HepG2 (cell line): ENCODE measurements around the gene ATP7B. TPM values are rescaled to one million over a fixed set of nuclear protein-coding genes. Genes with fewer than 3 reads are reported as not detected.

ENCODE experiments used
- EHMT2 ChIP-seq: fragments of 200-600 bp; sonication (generic); IDR thresholded peaks from 2 replicates; pipeline ENCODE4 v1.7.0; 2017; ENCODE audit warnings: antibody characterized with exemption, low read depth, low read length, borderline replicate concordance
- FOXK2 ChIP-seq: fragments of 450-650 bp; IDR thresholded peaks from 2 replicates; pipeline ENCODE4 v1.6.1; 2016
- HNF4A ChIP-seq: sonication (generic); formaldehyde crosslinking; IDR thresholded peaks from 2 replicates; pipeline ENCODE4 v1.4.0; 2020; ENCODE audit warnings: missing genetic modification reagents
- JDP2 ChIP-seq: sonication (generic); formaldehyde crosslinking; IDR thresholded peaks from 2 replicates; pipeline ENCODE4 v1.8.1; 2022; ENCODE audit warnings: missing genetic modification reagents, borderline replicate concordance
- MED13 ChIP-seq: sonication (generic); formaldehyde crosslinking; IDR thresholded peaks from 2 replicates; pipeline ENCODE4 v1.5.0; 2020; ENCODE audit warnings: missing genetic modification reagents
- NFYB ChIP-seq: sonication (generic); formaldehyde crosslinking; IDR thresholded peaks from 2 replicates; pipeline ENCODE4 v1.4.0; 2020; ENCODE audit warnings: missing genetic modification reagents
- PAX8 ChIP-seq: sonication (generic); formaldehyde crosslinking; IDR thresholded peaks from 2 replicates; pipeline ENCODE4 v1.8.0; 2022; ENCODE audit warnings: mild to moderate bottlenecking, missing genetic modification reagents, borderline replicate concordance
- POGZ ChIP-seq: sonication (generic); formaldehyde crosslinking; IDR thresholded peaks from 2 replicates; pipeline ENCODE4 v1.4.0; 2020; ENCODE audit warnings: mild to moderate bottlenecking, missing genetic modification reagents
- RORA ChIP-seq: sonication (generic); formaldehyde crosslinking; IDR thresholded peaks from 2 replicates; pipeline ENCODE4 v1.5.0; 2020; ENCODE audit warnings: mild to moderate bottlenecking, missing genetic modification reagents, moderate library complexity
- RXRB ChIP-seq: IDR thresholded peaks from 2 replicates; pipeline ENCODE4 v1.6.1; 2016; ENCODE audit warnings: borderline replicate concordance, missing genetic modification reagents, missing compliant biosample characterization
- SNAPC5 ChIP-seq: sonication (generic); formaldehyde crosslinking; IDR thresholded peaks from 2 replicates; pipeline ENCODE4 v1.8.1; 2023; ENCODE audit warnings: mild to moderate bottlenecking, missing genetic modification reagents, borderline replicate concordance
- SOX6 ChIP-seq, 2 experiments: fragments of 450-650 bp in 1 of 2; sonication (generic) in 1 of 2; formaldehyde crosslinking in 1 of 2; IDR thresholded peaks; 2 replicates each; pipeline versions ENCODE4 v1.4.0 to v1.6.1; 2017 to 2020; ENCODE audit warnings: antibody characterized with exemption in 1 of 2, mild to moderate bottlenecking in 1 of 2, missing genetic modification reagents in 1 of 2
- TFDP2 ChIP-seq: sonication (generic); formaldehyde crosslinking; IDR thresholded peaks from 2 replicates; pipeline ENCODE4 v1.4.0; 2020; ENCODE audit warnings: missing genetic modification reagents
- THAP9 ChIP-seq: sonication (generic); formaldehyde crosslinking; IDR thresholded peaks from 2 replicates; pipeline ENCODE4; 2020; ENCODE audit warnings: missing genetic modification reagents, mild to moderate bottlenecking, borderline replicate concordance
- ZNF143 ChIP-seq: sonication (generic); formaldehyde crosslinking; IDR thresholded peaks from 2 replicates; pipeline ENCODE4 v1.4.0; 2020; ENCODE audit warnings: missing genetic modification reagents
- ZNF558 ChIP-seq: sonication (generic); formaldehyde crosslinking; IDR thresholded peaks from 2 replicates; pipeline ENCODE4 v1.9.0; 2022; ENCODE audit warnings: mild to moderate bottlenecking, missing genetic modification reagents, borderline replicate concordance
- ZNF614 ChIP-seq: IDR thresholded peaks from 2 replicates; pipeline ENCODE4 v1.6.1; 2018; ENCODE audit warnings: missing biosample characterization, missing genetic modification reagents, inconsistent platforms, borderline replicate concordance
- ZNF891 ChIP-seq: sonication (generic); formaldehyde crosslinking; IDR thresholded peaks from 2 replicates; pipeline ENCODE4 v1.5.0; 2020; ENCODE audit warnings: mild to moderate bottlenecking, missing genetic modification reagents
- ZSCAN21 ChIP-seq: sonication (generic); formaldehyde crosslinking; IDR thresholded peaks from 2 replicates; pipeline ENCODE4 v1.8.0; 2022; ENCODE audit warnings: mild to moderate bottlenecking, missing genetic modification reagents, moderate library complexity, borderline replicate concordance
- polyA plus RNA-seq, 8 experiments: library from polyadenylated mRNA; depleted of rRNA in 3 of 8; stranded (reverse) in 7 of 8; unstranded in 1 of 8; fragments of >200 nt; fragmentation: Illumina TruSeq in 4 of 8; extraction: Trizol in 4 of 8; gene quantifications; 2 replicates each; pipeline versions ENCODE4 v1.2.1 to v1.2.3, GENCODE V29; 2011 to 2016; ENCODE audit warnings: low read depth in 4 of 8, missing spikeins in 1 of 8, mixed read lengths in 1 of 8; ENCODE audit not compliant: insufficient read depth in 1 of 8
- total RNA-seq, 5 experiments: library from RNA; depleted of rRNA; stranded (reverse); fragments of >200 nt; fragmentation: Illumina TruSeq; extraction: Trizol; gene quantifications; 2 replicates each; pipeline ENCODE4 v1.2.3, GENCODE V29; 2016; ENCODE audit warnings: low read depth in 1 of 5
- TF ChIP-seq, protein P1 (sequence below): IDR thresholded peaks from 2 replicates; pipeline ENCODE4 v1.6.1; 2016; ENCODE audit warnings: mild to moderate bottlenecking
- TF ChIP-seq, protein P2 (sequence below): IDR thresholded peaks from 2 replicates; pipeline ENCODE4 v1.6.1; 2018; ENCODE audit warnings: missing genetic modification reagents

Gene ATP7B
- total and polyA plus RNA-seq, 2 of the 13 experiments (the other 11 are each of a cell fraction or from before 2014, with no cell fraction given) = 31.8 to 57.4 TPM

DNA sequence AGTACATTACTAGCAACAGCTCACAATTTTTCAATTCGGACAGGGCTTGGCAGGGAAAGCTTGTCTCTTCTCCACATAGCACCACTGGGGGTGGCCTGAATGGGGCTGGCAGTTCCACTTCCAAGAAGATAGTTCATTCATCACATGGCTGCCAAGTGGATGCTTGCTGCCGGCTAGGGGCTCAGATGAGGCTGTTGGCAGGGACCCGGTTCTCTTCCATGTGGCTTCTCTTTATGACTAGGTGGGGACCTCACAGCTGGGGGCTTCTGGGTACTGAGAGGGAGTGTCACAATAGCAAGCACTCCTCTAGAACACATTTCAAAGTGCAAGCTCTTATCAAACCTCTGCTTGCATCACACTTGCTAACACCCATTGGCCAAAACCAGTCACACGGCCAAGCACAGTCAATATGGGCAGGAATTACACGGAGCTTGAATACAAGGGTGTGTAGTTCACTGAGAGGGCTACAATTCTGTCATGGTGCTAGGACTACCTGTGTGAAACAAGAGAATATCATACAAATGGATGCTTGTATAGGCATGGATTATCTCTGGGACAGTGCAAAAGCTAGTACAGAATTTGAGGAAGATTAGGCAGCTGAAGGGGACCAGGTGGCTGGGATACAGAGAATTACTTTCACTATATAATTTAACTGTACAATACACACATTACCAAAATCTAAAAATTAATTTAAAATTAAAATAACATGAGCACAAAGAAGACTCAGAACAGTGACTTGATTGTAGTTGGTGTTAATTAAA lies 32.3 kb downstream of the ATP7B start (continued):
- TF ChIP-seq THAP9 (CRISPR knock-in tag) (no peak), ZSCAN21 (CRISPR knock-in tag) (0 out of 2 replicates have a peak, but pooled peaks have one; percentile 30), PAX8 (no peak), EHMT2 (no peak; the same call in 1 of the 2 replicates), ZNF558 (no peak), RORA (CRISPR knock-in tag) (no peak), MED13 (no peak), HNF4A (peak; percentile 87), ZNF891 (CRISPR knock-in tag) (no peak), ZNF614 (CRISPR knock-in tag) (peak; percentile 50; the same call in 1 of the 2 replicates), FOXK2 (peak; percentile 74), SOX6 (IDR thresholded peaks at IDR 0.05) (no peak), SOX6 (CRISPR knock-in tag; IDR thresholded peaks at IDR 0.05) (peak; percentile 73; the same call in 1 of the 2 replicates), JDP2 (no peak), NFYB (peak; percentile 80), RXRB (CRISPR knock-in tag) (no peak), ZNF143 (peak; percentile 75), SNAPC5 (no peak), POGZ (CRISPR knock-in tag) (peak; percentile 98), TFDP2 (CRISPR knock-in tag) (no peak)
- TF ChIP-seq, protein P1, sequence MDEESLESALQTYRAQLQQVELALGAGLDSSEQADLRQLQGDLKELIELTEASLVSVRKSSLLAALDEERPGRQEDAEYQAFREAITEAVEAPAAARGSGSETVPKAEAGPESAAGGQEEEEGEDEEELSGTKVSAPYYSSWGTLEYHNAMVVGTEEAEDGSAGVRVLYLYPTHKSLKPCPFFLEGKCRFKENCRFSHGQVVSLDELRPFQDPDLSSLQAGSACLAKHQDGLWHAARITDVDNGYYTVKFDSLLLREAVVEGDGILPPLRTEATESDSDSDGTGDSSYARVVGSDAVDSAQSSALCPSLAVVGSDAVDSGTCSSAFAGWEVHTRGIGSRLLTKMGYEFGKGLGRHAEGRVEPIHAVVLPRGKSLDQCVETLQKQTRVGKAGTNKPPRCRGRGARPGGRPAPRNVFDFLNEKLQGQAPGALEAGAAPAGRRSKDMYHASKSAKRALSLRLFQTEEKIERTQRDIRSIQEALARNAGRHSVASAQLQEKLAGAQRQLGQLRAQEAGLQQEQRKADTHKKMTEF (CRISPR knock-in tag) = peak; percentile 35; the same call in 1 of the 2 replicates
- TF ChIP-seq, protein P2, sequence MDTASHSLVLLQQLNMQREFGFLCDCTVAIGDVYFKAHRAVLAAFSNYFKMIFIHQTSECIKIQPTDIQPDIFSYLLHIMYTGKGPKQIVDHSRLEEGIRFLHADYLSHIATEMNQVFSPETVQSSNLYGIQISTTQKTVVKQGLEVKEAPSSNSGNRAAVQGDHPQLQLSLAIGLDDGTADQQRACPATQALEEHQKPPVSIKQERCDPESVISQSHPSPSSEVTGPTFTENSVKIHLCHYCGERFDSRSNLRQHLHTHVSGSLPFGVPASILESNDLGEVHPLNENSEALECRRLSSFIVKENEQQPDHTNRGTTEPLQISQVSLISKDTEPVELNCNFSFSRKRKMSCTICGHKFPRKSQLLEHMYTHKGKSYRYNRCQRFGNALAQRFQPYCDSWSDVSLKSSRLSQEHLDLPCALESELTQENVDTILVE (CRISPR knock-in tag) = 0 out of 2 replicates have a peak, but pooled peaks have one; percentile 37
